HG02763 (cell line): Measurements from ENCODE around the gene NRG3.

Source experiments
- ATAC-seq: cut with Tn5 transposase; IDR thresholded peaks from one replicate; pipeline ENCODE4 v1.9.1; 2021; ENCODE audit warnings: mild to moderate bottlenecking, moderate library complexity; ENCODE audit not compliant: unreplicated experiment

Gene NRG3

GRCh38 chr10:82361256-82361655, 486.3 kb downstream of the NRG3 start:
- ATAC-seq: no peak

- no peak for ATAC-seq
Measured at GRCh38 chr10:82377608-82378007, 502.6 kb downstream of the NRG3 start.

- no peak for ATAC-seq
Measured at GRCh38 chr10:82378146-82378545, 503.2 kb downstream of the NRG3 start.

DNA sequence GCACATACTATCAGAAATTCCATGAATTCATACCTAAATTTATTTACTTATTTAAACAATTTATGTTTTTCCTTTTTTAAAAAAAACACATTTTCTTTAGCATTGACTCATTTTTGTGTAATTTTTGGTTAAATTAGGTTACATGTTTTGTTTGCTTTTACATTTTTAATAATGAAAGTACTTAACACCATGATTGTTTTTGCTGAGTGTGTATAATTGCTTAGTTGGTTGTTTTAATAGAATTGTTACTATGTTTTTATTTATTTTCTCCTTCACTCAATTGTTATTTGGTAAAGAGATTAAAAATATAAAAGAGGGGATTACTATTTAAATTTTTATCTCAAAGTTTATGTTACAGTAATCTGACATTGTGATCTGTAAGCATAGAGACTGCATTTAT, 508.4 kb downstream of the NRG3 start:
- ATAC-seq: no peak

GRCh38 chr10:82390866-82391658, 516.1 kb downstream of the NRG3 start:
- no peak for ATAC-seq

DNA sequence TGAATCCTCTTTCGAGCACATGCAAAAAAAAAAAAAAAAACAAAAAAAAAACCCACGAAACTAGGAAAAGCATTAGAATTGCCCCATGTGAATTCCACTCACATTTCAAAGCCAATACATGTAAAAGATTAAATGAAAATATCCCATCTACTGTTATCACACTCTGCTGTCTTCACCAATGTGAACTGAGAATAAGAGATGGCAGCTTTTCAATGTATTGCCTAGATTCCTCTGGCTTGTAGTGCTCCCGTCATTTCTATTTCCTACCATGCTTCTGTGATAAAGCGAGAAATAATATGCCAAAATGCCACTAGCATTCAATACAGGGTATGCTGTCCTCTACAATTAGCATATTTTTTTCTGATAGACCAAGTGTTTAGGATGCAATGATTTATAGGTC, 517.0 kb downstream of the NRG3 start:
- no peak for ATAC-seq

GRCh38 chr10:82392533-82392932, 517.5 kb downstream of the NRG3 start:
- ATAC-seq: no peak

GRCh38 chr10:82394122-82394521, 519.1 kb downstream of the NRG3 start:
- ATAC-seq: no peak

DNA sequence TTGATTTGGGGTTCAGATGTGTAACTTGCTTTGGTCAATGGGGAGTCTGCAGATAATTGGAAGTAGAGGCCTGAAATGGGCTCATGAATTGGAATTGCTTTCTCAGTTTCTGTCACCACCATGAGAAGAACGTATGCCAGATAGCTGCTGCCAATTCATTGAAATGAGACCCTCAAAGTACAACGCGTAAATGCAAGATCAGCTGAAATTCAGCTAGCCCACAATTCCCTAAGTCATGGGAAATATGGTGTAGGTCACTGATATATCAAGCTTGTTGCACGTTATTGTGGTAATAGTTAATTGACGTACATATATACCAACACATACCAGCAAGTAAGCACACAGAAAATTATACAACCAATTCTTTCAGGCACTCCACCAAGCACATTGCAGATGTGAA, 520.0 kb downstream of the NRG3 start:
- ATAC-seq: no peak

DNA sequence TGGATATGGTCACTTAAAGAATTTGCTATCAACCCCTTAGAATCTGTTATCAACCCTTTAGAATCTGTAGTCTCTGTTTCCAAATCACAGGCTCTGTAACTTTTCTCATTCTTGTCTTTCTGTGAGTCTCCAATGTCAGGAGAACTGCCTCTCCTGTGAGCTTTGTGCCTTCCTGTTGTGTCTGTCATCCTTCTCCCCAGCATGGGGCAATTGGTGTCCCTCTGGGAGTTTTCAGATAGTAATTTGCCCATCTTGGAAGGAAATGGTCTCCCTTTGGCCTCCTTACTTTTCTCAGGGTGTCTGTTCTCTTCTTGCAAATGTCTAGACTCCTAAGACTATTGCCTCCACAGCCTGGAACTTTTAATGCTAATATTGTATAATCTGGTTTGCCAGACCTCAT, 521.9 kb downstream of the NRG3 start:
- no peak for ATAC-seq

DNA sequence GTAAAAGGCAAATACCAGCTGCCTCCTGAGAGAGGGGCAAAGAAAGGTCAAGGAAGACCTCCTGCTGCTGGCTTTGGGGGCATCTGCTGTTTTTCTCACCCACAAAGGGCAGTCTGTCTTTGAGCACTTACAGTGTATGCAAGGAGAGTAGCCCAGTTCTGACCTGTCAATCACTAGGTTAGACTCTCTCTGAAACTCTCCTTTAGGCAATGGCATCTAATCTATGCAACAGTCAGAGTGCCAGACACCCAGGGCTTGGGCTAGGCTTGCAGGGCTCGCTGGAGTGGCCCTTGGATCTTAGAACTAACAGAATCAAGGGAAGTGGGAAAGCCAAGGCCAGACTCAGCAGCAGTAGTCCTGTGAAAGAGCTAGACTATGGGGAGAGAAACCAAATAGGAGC, 522.9 kb downstream of the NRG3 start:
- ATAC-seq: no peak

GRCh38 chr10:82399850-82400249, 524.9 kb downstream of the NRG3 start:
- ATAC-seq: no peak

- no peak for ATAC-seq
Measured at GRCh38 chr10:82400841-82401240, 525.8 kb downstream of the NRG3 start.

DNA sequence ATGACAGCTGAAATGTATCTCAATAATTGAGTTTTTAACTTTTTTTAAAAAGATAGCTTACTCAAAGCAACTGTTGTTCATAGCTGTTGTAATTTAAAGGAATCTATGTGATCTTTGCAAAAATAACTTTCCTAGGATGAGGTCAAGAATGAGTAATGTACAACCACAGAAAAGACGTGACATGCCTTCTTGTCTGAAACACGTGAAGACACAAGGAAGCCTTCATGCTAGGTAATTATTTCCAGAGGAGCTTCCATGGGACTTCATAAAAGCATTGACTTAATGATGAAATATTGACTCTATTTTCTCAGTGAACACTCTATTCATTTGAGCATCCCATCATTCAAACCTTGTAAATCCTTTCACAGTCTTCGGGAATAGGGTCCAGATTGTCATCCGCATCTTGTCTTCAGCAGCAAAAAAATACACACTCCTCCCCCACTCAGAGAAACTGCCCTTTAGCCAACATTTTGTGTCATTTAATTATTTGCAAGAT, 528.0 kb downstream of the NRG3 start:
- no peak for ATAC-seq

- ATAC-seq: no peak
Measured at GRCh38 chr10:82409671-82410070, 534.7 kb downstream of the NRG3 start.

GRCh38 chr10:82411416-82411815, 536.4 kb downstream of the NRG3 start:
- no peak for ATAC-seq

DNA sequence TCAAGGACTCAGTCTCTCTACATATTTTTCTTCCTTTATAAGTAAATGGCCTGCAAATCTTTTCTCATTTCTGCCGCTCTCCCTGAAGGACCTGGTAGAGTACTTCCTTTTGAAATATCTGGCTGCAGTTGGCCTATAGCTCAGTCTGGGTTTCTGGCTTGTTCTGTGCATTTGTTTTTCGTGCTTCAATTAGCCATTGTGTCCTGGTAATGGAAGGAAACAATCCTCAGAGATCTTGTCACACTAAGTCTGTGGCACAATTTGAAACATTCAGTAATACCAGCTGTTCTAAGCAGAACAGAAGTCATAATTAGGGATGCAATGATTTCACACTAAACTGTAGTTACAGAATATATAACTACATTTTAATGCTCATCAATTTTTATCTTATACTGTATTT, 545.0 kb downstream of the NRG3 start:
- ATAC-seq: no peak

DNA sequence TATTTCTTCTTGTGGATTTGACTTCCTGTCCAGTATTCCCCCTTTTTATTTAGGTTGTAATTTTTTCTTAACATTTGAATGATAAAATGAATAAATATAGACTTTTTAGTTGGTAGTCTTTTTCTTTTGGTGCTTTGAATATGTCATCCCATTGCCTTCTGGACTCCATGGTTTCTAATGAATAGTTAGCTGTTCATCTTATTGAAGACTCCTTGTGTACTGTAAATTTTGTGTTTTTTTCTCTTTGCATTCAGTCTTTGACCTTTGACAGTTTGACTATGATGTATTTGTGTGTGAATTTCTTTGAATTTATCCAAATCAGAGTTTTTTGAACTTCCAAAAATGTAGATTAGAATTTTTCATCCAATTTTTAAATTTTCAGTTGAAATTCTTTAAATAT, 554.3 kb downstream of the NRG3 start:
- no peak for ATAC-seq

DNA sequence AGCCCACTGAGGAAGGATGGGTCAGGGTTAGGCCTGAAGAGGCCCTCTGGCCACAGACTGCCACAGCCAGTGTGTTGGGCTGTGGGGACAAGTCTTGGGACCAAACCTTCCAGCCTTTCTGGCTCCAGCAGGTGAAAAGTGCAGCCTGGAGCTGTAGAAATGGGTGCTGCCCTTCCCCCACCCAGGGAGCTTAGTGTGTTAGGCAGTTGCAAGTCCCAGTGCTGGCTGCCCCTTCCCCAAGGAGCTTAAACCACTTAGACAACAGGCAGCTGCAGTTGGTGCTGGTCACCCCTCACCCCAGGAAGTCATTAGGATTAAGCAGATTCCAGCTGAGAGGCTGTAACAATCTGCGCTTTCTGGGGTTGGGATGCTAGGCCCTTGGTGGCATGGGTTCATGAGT, 563.3 kb downstream of the NRG3 start:
- ATAC-seq: no peak

GRCh38 chr10:82440775-82441174, 565.8 kb downstream of the NRG3 start:
- ATAC-seq: no peak

GRCh38 chr10:82452046-82452445, 577.1 kb downstream of the NRG3 start:
- no peak for ATAC-seq

DNA sequence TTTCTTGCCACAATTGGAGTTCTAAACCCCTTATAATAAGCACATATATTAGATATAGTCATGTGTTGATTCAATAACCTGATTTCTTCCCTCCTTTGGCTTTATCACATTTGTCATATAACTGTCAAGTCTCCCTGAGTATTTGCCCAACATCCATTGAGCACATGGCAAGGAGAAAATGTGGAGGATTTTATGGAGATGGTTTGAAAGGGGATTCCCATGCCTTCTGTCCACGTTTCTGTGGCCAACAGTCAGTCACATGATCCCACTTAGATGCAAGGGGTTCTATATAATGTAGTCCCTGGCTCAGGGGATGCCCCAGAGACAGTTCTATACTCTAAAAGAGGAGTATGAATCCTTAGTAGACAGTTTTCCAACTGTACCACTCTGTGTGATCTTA, 577.7 kb downstream of the NRG3 start:
- ATAC-seq: no peak

DNA sequence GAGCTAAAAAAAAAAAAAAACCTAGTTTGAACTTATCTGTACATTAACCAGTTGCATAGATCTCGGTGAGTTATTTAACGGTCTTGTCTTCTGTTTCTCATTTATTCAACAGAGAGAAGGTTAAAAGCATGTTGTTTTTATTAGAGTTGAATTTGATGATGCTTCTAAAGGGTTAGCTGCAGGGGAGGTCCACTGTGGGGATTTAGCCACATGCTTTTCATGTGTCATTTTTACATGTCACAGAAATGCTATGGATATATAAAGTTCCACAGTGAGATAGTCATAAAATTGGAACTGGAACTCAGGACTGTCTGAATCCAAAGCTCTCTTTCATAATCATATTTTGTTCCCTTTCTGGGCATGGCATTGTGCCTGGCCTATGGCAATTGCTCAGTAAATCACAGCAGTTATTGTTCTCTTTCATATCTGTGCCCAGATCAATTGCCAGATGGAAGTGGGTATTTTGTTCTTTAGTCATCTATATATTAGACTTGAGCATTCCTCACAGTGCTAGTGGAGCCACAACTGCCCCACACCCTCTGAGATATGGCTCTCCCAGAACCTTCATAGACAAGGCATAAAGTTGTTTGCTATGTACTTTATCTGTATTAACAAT, 578.8 kb downstream of the NRG3 start:
- no peak for ATAC-seq
